HG03457 (cell line): Measurements from ENCODE around the gene OR51D1.

Source experiments
- ATAC-seq: cut with Tn5 transposase; IDR thresholded peaks from one replicate; pipeline ENCODE4 v1.9.1; 2021; ENCODE audit warnings: moderate number of reproducible peaks; ENCODE audit not compliant: unreplicated experiment

Gene OR51D1, protein sequence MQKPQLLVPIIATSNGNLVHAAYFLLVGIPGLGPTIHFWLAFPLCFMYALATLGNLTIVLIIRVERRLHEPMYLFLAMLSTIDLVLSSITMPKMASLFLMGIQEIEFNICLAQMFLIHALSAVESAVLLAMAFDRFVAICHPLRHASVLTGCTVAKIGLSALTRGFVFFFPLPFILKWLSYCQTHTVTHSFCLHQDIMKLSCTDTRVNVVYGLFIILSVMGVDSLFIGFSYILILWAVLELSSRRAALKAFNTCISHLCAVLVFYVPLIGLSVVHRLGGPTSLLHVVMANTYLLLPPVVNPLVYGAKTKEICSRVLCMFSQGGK

DNA sequence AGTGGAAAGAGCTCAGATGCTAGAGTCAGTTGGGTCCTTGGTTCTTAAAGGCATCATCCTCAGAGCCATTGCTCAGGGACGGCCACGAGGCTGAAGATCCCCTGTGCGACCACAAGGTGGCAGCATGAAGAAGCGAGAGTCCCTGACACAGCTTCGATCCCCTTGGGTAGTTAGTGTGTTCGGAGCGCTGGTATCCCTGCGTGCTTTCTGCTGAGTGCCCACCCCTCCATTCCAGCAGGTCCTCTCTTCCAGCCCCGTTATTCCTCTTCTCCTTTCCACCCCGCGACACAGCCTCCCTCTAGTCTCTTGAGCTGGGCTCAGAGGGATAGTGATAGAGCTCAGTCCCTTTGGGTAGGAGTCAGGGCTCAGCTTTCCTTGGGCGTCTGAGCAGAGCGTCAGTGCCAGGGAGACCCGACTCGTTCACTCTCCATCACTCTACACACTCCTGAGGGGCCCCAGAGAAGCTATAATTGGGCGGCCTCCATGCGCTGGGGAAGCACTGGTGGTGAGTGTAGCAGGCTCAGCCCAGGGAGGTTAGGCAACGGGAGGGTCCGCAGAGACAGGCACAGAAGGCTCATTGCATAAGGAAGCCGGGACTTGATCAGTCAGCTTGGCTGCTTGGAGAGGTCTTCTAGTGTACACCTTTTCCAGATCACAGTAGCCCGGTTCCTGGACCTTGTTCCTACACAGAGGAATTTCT, at the start of gene OR51D1:
OR51D1 (plus strand) TSS at position 516 of the 700 bp plus-strand sequence. CDS start 2,314 bp downstream, outside the sequence.
- ATAC-seq = peak; percentile 82

DNA sequence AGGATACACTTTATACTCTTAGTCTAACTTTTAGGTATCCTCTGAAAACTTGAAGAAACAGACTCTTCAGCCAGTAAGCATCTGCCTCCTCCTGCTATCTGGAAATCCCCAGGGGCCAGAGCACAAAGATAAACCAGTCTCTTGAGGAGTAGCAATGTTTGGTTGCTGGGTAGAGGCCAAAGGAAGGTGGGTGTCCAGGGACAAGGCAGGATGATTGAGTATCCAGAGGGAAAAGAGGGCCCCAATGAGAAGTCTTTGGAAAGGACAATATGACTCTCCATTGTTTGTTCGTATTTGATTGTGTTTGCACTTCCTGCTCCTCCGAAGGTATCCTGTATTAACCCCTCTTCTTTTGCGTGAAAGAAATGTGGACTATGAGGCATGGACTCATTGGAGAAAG, 48.3 kb upstream of the OR51D1 start:
- no peak for ATAC-seq

DNA sequence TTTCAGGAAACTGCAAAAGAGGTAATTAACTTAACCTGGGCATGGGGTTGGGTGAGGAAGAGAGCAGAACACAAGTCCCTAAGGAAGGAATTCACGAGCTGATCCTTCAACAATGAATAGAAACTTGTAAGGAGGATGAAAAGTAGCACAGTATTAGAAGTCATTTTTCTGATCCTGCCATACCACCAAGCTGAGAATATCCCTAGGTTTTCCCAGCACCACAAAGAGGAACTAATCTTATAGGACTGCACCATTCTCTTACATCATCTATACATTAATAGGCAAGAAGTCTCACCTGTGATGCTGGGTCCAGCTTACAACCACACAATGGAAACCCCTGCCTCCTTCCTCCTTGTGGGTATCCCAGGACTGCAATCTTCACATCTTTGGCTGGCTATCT, 43.5 kb upstream of the OR51D1 start, which contains the start of gene OR52I1:
OR52I1 (plus strand) TSS at position 301 of the 400 bp plus-strand sequence; CDS start at position 301, 0 bp downstream.
- no peak for ATAC-seq

DNA sequence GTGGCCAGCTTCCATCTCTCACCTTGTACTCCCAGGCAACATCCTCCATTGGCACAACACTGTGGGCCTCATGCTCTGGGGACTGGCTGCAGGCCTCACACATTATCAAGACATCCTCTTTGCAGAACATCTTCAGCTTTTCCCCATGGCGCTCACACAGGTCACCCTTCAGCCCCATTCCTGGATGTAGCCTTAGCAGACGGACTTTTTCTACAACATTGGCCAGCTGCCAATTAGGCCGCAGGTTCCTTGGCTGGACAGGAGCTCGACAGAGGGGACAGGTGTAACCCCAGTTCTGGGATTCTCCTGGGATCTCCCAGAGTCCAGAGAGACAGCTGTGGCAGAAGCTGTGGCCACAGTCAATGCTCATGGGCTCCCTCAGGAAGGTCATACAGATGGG, 32.2 kb upstream of the OR51D1 start:
- ATAC-seq = no peak

DNA sequence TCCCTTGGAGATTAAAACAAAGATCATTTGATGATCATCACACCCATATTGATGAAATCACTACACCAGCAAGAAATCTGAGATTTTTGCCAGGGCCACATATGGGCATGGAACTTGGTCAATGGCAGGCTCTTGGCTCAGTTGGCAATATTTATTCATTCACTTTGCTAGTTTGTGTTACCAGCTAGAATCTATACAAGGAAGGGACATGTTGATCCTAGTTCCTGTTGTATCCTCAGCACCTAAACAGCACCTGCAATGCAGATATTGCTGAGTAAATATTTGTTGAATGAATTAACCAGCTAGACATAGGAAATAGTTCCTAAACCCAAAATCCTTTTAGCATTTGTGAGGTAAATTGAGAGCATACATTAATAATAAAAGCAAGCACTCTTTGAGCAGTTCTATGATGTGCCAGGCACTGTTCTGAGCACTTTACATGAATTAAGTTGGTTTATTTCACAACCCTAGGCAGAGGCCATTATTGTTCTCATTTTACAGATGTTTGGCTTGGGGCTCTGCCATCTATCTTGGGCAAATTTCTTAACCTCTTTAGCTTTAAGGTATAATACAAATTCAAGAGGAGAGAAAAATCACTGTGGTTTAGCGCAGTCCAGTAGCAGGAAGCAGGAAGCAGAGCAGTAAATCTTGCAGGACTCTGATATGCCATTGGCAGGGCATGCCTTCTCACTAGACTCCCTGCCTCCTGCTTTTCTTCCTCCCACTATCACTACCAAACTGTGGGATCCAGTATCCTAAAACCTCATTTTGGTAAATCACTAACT, 30.9 kb upstream of the OR51D1 start:
- ATAC-seq = no peak

DNA sequence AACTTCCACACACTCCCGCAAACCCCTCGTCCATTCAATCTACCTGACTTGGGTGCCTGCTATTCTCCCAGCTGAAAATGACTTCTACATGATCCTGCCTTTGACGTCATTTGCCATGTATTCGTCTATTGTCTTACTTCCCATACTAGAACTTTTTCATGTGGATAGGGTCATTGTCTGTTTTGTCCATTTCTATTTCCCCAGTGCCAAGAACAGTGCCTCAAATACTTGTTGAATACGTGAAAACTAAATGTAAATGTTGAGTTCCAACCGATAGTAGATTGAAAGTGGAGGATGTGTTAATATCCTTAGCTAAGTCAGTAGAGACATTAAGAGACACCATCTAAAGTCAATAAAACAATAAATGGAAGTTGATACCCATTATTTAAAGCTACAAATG, 30.2 kb upstream of the OR51D1 start:
- no peak for ATAC-seq

DNA sequence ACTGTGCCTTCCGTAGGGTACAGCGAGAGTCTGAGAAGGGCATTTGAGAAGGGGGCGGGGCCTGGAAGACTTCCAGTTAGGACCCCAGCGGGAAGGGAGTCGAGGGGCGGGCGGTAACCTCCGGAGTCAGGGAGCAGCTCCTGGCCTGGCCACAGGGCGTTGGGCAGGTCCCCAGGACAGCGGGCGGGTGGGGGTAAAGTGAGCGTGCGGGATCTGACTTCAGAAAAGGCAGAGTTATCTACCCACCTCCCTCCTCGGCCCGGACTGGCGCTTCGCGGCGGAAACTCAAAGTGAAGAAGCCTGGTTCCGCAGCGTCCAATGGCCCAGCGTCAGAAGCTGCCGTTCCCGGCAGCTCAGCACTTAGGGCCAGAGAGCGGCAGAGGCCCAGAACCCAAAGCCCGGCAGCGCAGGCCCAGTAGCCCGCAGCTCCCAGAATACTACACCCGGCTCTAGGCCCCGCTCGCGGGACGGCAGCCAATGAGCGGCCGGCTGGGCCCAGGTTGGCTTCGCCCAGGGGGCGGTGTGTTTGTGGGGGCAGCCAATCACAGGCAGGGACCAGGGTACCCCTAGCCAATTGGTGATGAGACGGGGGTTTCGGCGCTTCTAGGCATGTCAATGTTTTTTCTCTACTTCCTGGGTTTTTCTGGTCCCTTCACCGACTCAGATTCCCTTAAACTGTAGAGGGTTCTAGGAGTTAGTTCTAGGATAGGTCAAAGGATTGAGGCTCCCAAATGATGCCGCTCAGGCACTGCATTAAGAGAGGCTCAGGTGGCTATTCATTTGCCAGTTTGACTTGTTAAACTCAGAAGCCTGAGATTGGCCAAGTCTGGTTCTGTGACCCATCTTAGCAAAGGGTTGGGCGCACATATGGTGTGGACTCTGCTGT, 29.3 kb upstream of the OR51D1 start, which contains the start of gene TRIM68:
TRIM68 (minus strand) TSS at position 451 of the 886 bp plus-strand sequence. CDS start 2,727 bp downstream, outside the sequence.
- ATAC-seq = peak; percentile 100

DNA sequence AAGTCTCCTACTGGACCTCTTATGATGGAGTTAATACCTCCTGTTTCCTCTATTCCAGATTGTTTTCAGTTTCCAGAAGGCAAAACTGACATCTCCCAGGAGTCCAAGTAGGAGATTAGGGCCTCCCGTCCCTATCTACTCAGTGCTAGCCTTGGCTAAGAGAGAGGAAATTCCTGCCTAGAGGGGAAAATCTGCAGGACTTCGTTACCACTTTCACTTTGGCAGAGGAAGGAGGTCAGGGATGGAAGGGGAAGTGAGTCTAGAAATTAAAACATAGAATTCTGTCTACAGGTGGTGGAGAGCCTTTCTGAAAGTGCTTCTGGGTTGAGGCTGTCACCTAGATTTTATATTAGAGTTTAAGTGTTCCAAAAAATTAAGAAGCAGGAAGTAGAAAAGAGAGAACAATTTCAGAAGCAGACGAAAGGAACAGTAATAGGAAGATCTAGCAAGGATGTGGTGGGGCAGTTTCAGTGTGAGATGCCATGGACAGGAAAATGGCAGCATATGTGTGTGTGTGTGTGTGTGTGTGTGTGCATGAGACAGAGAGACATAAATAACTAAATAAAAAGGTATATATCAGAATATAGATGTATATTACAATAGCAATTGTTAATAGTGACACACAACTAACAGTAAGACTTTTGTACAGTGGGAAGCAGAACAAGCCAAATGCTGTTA, 26.9 kb upstream of the OR51D1 start:
- ATAC-seq = no peak

DNA sequence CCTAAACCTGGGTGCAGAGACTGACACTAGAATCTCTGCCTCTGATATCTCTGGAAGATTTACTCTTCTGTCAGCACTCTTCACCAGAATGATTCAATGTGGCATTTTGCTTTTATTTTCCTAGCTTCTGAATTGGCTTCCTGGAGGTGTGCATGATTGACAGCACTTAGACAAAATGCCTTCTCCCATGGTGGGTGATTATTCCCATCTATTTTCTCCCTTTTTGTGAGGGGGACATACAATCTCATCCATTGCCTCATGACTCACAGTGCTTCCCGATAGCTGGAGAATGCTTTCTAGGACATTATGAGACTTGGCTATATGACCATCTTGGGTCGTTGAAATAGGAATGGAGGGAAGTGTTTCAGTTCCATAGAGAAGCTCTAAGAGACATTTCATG, 25.3 kb upstream of the OR51D1 start:
- ATAC-seq = no peak

DNA sequence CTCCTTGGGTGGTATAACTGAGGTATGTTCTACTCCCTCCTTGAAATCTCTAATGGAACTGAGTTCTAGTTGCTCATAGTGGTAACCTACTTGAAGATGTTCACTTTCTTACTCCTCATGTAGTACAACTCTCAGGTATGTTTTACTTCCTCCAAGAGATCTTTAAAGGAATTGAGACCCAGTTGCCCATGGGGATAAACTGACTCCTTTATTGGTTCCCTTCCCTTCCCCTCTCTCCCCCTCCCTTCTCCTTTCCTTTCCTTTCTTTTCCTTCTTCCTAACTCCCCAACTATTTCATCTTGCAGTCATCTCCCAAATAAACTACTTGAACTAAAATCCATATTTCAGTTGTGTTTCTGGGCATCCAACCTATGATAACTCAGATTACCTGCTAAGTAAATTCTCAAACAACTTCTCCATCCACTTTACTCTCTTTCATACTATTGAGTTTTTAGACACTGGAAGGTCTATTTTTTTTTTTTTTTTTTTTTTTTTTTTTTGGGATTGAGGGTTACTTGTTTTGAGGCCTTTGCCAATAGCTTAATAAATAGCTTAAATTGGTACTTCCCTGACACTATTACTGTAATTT, 21.3 kb upstream of the OR51D1 start:
- no peak for ATAC-seq

DNA sequence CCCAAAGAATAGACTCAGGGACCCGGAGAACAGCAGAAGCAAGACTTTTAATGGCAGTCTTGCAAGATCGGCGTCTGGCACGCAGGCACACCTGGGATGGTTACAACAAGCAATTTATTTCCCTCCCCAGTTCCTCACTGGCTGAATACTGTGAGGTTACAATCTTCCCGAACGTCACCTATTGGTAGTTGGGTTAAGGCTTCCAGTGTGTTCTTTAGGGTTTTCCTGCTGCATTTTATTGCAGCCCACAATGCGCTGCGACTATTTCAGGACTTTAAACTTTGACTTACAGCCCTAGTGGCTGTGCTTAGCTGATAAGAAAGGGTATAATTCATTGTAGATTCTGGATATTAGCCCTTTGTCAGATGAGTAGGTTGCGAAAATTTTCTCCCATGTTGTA, 17.8 kb upstream of the OR51D1 start:
- ATAC-seq = no peak

DNA sequence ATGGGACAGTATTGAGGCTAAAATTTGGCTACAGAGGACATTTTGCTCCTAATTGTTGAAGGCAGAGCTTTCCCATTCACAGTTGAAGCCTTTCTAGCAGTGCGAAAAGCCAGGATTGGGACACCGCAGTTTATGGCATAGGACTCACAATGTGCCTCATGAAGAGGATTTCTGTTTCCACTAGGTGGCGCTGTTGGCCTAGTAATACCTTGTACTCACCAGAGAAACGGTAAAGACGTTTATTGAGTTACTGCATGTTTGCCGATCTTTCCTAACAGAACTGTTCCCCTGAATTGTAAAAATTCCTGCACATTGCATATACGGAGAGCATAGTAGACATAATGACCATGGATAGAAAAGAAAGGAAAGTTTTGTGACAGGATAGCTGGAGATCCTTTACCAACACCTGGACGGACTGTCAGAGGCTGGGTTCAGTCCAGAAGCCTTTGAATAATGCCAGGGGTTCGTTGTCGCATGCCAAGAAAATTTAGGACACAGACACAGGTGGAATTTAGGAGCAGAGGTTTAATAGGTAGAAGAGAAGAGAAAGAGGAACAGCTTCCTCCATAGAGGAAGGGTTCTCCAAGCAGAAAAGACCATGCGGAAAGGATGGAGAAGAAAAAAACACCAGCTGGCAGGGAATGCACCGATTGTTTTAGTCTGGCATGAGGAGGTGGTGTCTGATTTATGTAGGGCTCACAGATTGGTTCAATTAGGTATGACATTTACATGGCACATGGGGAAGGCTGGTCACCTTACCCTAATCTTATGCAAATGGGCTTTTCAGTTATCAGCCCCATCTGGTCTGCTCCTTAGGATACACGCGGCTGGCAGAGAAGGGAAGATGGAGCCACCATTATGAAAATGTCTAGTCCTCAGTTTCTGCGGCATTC, 10.8 kb upstream of the OR51D1 start:
- peak; percentile 63 for ATAC-seq

DNA sequence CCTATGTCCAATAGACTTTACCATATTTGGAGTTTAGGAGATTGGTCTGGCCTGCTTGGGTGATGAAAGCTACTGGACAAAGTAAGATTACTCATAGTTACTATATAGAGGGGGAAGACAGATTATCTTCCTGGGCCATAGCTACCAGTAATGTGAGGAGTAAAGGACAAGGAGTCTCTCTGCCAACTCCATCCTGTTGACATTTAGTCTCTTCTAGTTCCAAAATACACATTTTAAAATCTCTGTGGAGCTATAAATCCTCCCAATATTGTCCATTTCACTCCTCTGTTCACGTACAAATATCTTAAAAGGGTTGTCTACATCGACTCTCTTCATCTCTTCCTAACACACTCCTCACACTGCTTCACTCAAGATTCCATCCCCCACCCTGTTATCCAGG, 1.1 kb upstream of the OR51D1 start:
- ATAC-seq = no peak

DNA sequence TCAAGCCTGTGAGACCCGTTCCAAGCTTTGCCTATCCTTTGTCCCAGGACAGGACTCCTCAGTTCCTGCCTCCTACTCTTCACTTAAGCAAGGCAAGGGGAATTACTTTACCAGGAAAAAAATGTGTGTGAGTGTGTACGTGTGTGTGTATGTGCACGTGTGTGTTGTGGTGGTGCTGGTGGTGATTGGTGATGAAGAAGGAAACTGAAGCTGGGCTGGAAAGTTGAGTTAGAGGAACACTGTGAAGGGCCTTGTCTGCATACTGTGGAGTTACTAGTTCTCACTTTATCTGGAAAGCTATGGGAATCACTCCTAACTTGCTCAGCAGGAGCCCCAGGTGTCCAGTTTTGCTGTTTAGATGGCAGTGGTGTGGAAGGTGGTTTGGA, 378 bp downstream of the OR51D1 start:
- ATAC-seq = no peak

DNA sequence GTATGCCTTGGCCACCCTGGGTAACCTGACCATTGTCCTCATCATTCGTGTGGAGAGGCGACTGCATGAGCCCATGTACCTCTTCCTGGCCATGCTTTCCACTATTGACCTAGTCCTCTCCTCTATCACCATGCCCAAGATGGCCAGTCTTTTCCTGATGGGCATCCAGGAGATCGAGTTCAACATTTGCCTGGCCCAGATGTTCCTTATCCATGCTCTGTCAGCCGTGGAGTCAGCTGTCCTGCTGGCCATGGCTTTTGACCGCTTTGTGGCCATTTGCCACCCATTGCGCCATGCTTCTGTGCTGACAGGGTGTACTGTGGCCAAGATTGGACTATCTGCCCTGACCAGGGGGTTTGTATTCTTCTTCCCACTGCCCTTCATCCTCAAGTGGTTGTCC, 2.7 kb downstream of the OR51D1 start:
- ATAC-seq = no peak

DNA sequence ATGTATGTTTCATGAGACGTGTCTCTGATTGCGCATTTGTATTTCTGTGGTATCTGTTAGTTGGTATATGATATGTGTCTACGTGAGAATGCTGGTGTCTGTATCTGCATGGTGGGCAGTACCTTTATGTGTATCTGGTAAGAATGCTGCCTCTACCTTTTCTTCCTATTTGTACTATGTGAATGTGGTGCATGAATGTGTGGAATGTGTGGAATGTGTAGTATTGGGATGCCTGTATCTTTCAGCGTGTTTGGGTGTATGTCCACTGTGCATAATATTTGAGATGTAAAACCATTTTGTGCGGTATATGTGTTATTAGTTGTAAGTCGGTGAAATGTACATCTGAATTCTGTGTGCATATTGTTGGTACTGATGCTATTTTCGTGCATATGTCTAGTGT, 4.2 kb downstream of the OR51D1 start:
- ATAC-seq = no peak

DNA sequence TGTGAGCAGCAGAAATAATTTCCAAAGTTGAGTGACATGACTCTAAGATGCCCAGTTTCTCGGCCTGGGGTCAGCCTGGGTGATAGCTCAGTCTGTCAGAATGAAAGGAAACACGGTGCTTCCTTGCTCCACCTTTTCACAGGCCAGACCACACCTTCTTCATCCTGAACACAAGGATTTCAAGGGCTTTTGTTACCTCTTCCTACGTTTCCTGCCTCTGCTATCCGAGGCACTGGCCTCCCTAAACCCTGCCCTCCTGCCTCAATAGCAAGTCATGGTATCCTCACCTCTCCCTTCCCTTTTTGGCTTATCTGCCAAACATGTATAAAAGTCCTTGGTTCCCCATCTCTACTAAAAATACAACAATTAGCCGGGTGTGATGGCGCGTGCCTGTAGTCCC, 4.8 kb downstream of the OR51D1 start:
- ATAC-seq = no peak

DNA sequence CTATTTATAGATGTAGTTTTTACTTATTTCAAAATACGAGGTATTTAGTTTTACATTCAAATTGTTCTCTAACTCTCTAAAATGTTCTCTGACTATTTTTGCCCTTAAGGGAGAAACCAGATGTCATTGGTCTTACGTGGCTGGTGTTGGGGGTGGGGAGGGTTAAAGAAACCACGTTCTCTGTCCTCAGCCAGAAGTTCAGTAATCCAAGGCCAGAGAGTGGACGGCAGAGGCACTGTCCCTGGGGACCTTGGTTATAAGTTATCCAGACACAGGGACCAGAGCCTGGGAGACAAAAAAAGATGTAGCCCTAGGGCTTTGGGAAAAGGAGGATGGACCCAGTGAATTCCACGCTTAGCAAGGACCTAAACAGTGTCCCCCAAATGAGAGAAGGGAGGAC, 5.8 kb downstream of the OR51D1 start:
- no peak for ATAC-seq

DNA sequence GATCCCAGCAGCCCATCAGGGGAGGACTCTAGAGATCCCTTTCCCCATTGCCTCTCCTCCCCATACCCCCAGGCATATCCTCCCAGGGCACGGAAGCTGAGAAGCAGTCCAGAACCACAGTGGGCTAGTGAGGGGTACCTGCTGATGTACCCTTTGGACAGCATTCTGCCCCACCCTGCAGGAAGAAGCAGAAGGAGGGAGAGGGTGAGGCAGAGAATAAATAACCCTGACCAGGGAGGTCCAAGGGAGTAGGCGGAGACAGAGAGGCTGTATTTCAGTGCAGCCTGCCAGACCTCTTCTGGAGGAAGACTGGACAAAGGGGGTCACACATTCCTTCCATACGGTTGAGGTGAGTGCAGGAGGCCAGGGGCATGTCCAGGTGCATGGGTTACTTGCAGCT, 6.4 kb downstream of the OR51D1 start, which contains the start of gene OR51E1:
OR51E1 (plus strand) TSS at position 301 of the 400 bp plus-strand sequence. CDS start 8,545 bp downstream, outside the sequence.
- no peak for ATAC-seq
